Right ventricle myocardium superior (tissue), 1 donor: ENCODE data around the gene FGF1. TPM values are rescaled to one million over a fixed set of nuclear protein-coding genes. Genes with fewer than 3 reads are reported as not detected.

Experiments
- ATAC-seq: fragments of 200-7000 bp; cut with Tn5 transposase; one replicate; pipeline ENCODE4 v1.9.1; 2020; ENCODE audit warnings: mild to moderate bottlenecking; ENCODE audit not compliant: poor library complexity
- DNase-seq: peaks from one replicate; pipeline ENCODE4 v3.0.0-alpha.2; 2020
- intact Hi-C: fragments of 100-400 bp; cut with DNase I; formaldehyde crosslinking; loops from one replicate; pipeline ENCODE4 v1.11.2; 2022
- total RNA-seq: library from RNA; stranded (reverse); fragmentation: NEBNext Ultra II Directional; extraction: Animal tissue kit (Norgen Biotek cat#: 25700); gene quantifications from one replicate; pipeline ENCODE4 v1.2.1, GENCODE V29; 2021
- donor health status: DM: no; HTN: yes; CAD: no; lungs with severe emphysema.

FGF1 gene
- total RNA-seq, 1 donor from 2014 or later: 42.7 TPM

- ATAC-seq (no peak), DNase-seq (no peak)
- intact Hi-C loops: no loop called here
These were observed 58.3 kb downstream of the FGF1 start for GRCh38 chr5:142627383-142628217.

- intact Hi-C loops: no loop called here
- DNase-seq: no peak
- ATAC-seq: no peak
These were observed 59.1 kb downstream of the FGF1 start for GRCh38 chr5:142626786-142627185.

GRCh38 chr5:142626099-142626498, 59.8 kb downstream of the FGF1 start:
- ATAC-seq (no peak), DNase-seq (no peak)
- intact Hi-C loops: no loop called here

DNA sequence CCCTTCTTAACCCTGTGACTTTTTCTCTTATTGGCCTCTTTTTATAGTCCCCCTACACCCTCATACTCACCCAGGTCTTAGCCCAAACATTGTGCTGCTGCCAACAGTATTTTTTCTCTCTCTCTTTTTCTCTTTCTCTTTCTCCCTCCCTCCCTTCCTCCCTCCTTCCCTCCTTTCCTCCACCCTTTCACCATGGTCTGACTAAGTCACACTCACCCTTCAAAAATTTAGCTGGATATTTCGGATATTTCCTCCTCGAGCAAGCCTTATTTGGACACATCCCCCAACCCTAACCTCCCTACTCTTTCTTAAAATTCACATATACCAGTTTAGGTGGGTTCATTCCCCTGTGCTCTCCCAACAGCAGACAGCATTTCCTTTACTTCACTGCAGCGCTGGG, 64.7 kb downstream of the FGF1 start:
- DNase-seq (no peak), ATAC-seq (no peak)
- intact Hi-C loops: no loop called here

DNA sequence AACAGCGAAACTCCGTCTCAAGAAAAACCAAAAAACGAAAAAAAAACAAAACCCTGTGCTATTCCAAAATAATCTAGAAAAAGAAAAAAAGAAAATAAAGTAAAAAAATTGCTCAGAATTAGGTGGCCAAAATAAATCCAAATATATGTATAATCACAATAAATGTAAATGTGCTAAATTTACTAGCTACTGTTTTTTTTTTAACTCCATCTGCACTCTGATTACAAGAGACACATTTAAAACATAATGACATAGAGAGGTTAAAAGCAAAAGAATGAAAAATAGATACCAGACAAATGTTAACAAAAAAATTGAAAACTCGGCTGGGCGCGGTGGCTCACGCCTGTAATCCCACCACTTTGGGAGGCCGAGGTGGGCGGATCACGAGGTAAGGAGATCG, 66.1 kb downstream of the FGF1 start:
- intact Hi-C loops: no loop called here
- ATAC-seq: no peak
- no peak for DNase-seq

GRCh38 chr5:142618130-142618523, 67.8 kb downstream of the FGF1 start:
- ATAC-seq: no peak
- intact Hi-C loops: no loop called here
- DNase-seq: no peak

DNA sequence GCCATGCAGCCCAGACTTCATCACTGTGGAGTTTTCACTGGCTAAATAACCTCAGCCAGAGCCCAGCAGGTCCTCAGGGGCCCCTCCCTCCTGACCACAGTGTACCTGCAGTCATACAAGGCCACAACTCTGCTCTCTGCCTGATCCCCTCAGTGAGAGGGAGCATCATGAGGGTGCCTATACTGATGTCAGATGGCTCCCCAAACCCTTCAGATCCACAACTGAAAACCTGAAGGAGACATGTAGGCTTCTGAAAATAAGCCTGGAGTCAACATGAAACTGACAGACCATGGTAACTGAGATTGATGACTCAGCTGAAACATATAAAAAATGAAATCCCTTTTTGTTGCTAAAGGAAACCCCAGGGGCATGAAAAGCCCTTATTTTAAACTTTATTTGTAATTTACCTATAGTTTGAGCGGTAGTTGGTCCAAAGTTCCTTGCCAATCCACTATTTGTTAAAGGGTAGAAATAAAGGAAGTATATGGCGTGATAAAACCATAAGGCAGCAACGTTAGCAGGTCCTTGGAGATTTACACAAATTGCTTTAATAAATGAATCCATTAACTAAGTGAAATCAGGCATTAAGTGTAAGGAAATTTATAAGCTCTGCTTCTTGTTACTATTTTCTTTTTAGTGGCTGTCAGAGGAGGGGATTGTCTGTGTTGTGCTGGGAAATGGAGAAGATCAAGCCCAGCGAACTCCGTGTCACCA, 68.3 kb downstream of the FGF1 start:
- intact Hi-C loops: no loop called here
- ATAC-seq (no peak), DNase-seq (no peak)

DNA sequence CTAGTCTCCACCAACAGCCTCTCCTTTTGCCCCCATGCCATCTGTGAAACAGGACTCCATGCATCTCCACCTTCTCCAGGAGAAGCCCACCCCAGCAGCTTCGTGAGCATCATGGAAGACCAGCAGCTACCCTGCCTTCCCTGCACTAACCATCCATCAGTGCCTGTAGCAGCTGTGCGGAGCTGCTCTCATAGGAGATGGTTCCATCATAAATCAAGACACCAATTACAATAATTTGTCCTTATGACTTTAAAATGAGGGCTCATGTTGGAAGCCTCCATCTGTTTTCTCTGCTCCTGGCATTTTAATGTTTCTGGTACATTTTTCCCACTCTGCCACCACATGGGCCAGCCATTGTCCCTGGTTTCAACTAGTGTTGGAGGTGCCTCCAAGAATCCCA, 69.9 kb downstream of the FGF1 start:
- no peak for DNase-seq
- intact Hi-C loops: no loop called here
- ATAC-seq: no peak

DNA sequence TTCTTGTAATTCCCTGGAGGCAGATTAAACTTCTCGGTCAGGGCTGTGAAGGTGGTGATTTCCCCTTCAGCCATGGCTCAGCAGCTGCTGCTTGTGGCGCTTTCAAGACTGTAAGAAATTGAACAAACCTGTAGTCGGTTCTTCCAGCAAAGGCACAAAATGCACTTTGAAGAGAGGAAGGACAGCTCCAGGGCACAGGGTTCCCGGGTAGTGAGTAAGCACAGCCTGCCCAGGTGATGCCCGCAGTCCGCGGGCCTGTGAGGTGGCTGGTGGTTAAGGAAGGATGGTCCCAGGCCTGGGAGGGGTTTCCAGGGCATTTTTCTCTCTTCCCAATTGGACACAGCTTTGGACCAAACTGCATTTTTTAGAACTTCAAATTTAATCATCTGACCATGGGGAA, 71.8 kb downstream of the FGF1 start:
- DNase-seq (no peak), ATAC-seq (no peak)
- intact Hi-C loops: loop anchor here (5.0 kb wide), 3 partner anchors 43 to 273 kb away; no protein-coding TSS in a partner anchor

DNA sequence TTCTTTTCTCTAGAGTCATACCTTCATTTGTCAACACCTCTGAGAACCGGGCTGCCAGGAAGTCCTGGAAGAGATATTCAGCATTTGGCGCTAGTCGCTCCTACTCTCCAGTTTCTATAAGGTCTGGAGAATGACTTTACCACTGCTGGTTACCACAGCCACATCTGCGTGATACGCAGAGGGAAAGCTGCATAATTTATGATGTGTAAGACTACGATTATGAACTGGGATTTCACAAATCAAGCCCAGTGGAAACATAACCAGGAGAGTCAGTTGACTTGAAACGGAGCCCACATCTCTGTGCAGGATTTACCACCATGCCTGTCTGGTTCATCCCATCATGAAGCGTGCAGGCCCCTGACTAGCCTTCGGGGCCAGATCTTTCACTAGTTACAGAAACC, 72.6 kb downstream of the FGF1 start:
- intact Hi-C loops: loop anchor here (5.0 kb wide), 3 partner anchors 44 to 274 kb away; no protein-coding TSS in a partner anchor
- ATAC-seq (no peak), DNase-seq (no peak)

- ATAC-seq (no peak), DNase-seq (no peak)
- intact Hi-C loops: loop anchor here (5.0 kb wide), 3 partner anchors 45 to 275 kb away; no protein-coding TSS in a partner anchor
These were observed 73.2 kb downstream of the FGF1 start for GRCh38 chr5:142612494-142613270.

GRCh38 chr5:142611154-142611553, 74.7 kb downstream of the FGF1 start:
- intact Hi-C loops: loop anchor here (5.0 kb wide), 3 partner anchors 46 to 276 kb away; no protein-coding TSS in a partner anchor
- DNase-seq (peak; percentile 80), ATAC-seq (peak; percentile 88)

DNA sequence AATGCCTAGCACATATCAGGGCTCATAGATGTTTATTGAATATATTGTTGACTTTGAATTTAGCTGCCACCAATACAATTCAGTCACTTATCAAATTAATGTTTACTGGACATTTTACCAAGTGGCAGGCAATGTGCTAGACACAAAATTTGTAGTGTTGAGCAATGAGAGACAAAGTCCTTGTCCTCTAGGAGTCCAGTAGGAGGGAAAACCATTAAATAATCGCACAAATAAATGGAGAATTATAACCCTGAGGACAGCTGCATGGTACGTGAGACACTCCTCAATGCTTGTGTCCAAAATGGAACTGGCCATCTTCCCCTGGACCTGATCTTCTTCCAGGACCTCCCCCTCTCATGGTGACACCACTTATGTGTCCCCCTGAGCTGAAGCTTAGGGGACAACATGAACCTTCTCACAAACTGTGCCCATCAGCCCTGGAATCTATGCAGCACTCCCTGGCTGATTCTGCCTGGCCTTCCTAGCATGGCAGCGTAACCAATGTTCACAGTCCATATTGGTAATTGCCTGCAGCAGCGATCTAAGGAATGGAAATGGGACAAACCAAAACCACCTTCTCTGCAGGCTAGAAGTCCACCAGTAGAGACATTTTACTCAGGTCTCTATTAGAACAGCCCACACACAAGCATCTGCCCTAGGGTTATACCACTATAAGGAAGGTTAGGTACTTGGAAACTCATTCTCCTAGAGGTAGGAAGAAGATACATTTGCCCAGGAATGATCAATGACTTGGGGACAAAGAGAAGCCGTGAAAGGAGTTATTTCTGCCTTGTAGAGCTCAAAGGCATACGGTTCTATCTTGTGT, 75.5 kb downstream of the FGF1 start:
- intact Hi-C loops: loop anchor here (5.0 kb wide), 3 partner anchors 47 to 277 kb away; no protein-coding TSS in a partner anchor
- ATAC-seq: no peak
- no peak for DNase-seq

DNA sequence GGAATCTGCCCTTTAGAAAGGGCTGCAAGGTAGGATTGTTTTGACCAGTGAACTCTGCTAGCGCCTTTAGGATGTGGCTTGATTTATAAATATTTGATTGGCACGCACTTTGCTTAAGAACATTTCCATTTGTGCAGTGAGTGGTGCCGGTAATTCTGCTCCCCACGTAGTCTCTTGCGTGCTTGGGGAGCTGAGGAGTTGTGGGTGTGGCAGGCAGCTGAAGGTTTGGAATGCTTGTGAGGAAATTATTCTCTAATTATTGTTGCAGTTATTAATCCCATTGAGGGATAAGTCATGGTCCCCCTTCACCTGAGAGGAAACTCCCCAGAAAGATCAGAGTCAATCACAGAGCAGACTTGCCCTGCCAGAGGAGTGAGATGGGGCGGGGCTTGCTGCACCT, 76.7 kb downstream of the FGF1 start:
- DNase-seq (no peak), ATAC-seq (no peak)
- intact Hi-C loops: no loop called here

- DNase-seq (no peak), ATAC-seq (no peak)
- intact Hi-C loops: no loop called here
These were observed 77.8 kb downstream of the FGF1 start for GRCh38 chr5:142608081-142608480.

- DNase-seq: no peak
- no peak for ATAC-seq
These were observed 80.3 kb downstream of the FGF1 start for GRCh38 chr5:142605611-142606010.

DNA sequence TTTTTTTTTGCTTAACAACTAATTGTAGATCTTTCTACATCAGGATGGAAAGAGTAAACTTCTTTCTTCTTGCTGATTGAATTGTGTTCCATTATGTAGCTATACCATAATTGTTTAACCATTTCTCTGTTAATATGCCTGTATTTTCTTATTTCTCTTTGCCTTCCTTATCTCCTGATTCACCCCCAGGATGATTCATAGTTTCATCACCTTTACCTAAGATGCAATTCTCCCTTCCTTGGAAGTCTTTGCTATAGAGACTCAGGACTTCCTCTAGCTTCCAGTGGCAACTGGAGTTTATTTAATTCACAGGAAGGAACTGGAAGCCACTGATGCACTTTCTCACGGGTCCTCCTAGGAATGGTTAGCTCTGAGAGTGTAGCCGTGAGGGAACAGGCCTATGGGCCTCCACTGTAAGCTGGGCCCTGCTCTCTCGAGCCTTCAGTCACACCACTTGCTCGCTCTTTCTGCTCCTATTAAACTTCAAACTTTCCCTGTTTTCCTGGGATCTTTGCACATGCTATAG, 83.1 kb downstream of the FGF1 start:
- intact Hi-C loops: no loop called here
- ATAC-seq: no peak
- no peak for DNase-seq

More at GRCh38 chr5:142605611-142606010, 80.3 kb downstream of the FGF1 start:
- intact Hi-C loops: no loop called here

DNA sequence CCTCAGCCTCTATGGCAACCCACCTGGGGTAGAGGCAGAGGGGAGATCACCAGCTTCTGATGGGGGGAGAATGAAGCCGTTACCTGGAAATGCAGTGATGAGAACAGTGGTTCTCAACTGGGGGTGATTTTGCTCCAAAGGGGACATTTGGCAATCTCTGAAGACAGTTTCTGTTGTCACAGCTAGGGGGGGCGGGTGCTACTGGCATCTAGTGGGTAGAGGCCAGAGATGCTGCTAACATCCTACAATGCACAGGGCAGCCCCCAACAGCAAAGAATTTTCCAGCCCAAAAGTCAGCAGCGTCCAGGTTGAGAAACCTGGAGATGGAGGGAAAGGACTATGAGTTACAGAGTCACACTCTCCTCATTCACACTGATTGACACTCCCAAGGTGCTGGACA, 84.5 kb downstream of the FGF1 start:
- intact Hi-C loops: no loop called here
- ATAC-seq (peak; percentile 16), DNase-seq (no peak)
